Gastrocnemius medialis (tissue), 4 donors: ENCODE results near the gene DGKH. TPM values are rescaled to one million over a fixed set of nuclear protein-coding genes. Genes with fewer than 3 reads are reported as not detected.

Experiments used
- ATAC-seq, 2 donors: fragments of 150-250 bp; one replicate each; pipeline ENCODE4 v1.9.1; 2016
- DNase-seq, 2 donors: peaks; one replicate each; pipeline ENCODE4 v3.0.0-alpha.2; 2019
- H3K27ac ChIP-seq, 4 donors: fragments of 200-600 bp; sonication (generic); 1 replicate in 1 of 4; 2 replicates in 3 of 4; pipeline ENCODE4 v1.5.1; 2016 to 2018; ENCODE audit warnings: mild to moderate bottlenecking in 2 of 4, moderate library complexity in 1 of 4
- H3K27me3 ChIP-seq, 3 donors: fragments of 200-600 bp; sonication (generic) in 2 of 3; 1 replicate in 1 of 3; 2 replicates in 2 of 3; pipeline versions ENCODE4 v1.5.1 to v1.6.0; 2016 to 2019; ENCODE audit warnings: mild to moderate bottlenecking in 1 of 3, moderate library complexity in 1 of 3
- H3K36me3 ChIP-seq, 2 donors: fragments of 200-600 bp; sonication (generic) in 1 of 2; one replicate each; pipeline ENCODE4 v1.5.1; 2017 to 2018
- H3K4me1 ChIP-seq, 2 donors: fragments of 200-600 bp; sonication (generic) in 1 of 2; one replicate each; pipeline ENCODE4 v1.5.1; 2016 to 2017; ENCODE audit warnings: mild to moderate bottlenecking in 2 of 2
- H3K4me3 ChIP-seq, 4 donors: fragments of 200-600 bp; sonication (generic) in 3 of 4; 1 replicate in 1 of 4; 2 replicates in 3 of 4; pipeline ENCODE4 v1.5.1; 2016 to 2019; ENCODE audit warnings: mild to moderate bottlenecking in 2 of 4
- H3K9me3 ChIP-seq, 3 donors: fragments of 200-600 bp; sonication (generic) in 2 of 3; 1 replicate in 1 of 3; 2 replicates in 2 of 3; pipeline ENCODE4 v1.5.1; 2016 to 2019
- POLR2A ChIP-seq, 2 donors: fragments of 450-650 bp; IDR thresholded peaks; one replicate each; pipeline ENCODE4 v1.6.1; 2017; ENCODE audit warnings: antibody characterized with exemption in 2 of 2, mild to moderate bottlenecking in 2 of 2, moderate library complexity in 2 of 2
- in situ Hi-C, 4 donors: fragments of 200-750 bp; cut with MboI; loops; one replicate each; pipeline versions ENCODE4 v1.15.0 to v1.8.0; 2017; ENCODE audit warnings: low sequenced_read_pairs in 4 of 4
- intact Hi-C: fragments of 100-400 bp; cut with DNase I; formaldehyde crosslinking; loops from one replicate; pipeline ENCODE4 v1.15.1; 2023; ENCODE audit warnings: low total_unique reads
- total RNA-seq, 4 donors: library from RNA; depleted of rRNA; stranded (reverse); fragments of >200 nt; gene quantifications; one replicate each; pipeline versions ENCODE4 v1.1.0 to v1.2.3, GENCODE V29; 2016
- TF ChIP-seq, protein P1 (sequence below), 5 experiments: fragments of 450-650 bp in 3 of 5; fragments of 200-600 bp in 2 of 5; sonication (generic) in 2 of 5; IDR thresholded peaks in 4 of 5; conservative IDR thresholded peaks in 1 of 5; 1 replicate in 4 of 5; 2 replicates in 1 of 5; pipeline ENCODE4 v1.5.1; 2016 to 2019; ENCODE audit warnings: antibody characterized with exemption in 5 of 5, mild to moderate bottlenecking in 3 of 5, moderate library complexity in 3 of 5

DGKH gene
- total RNA-seq, 4 donors from 2014 or later = 2.2 to 3.7 (median 3.0) TPM

- H3K4me3 ChIP-seq = peak within 1 kb of the TSS; percentile 69 to 81 (median 70)
- H3K4me1 ChIP-seq = peaks cover 9% of the 10 kb centered on the region in 2 donors
- no peaks in the 10 kb centered on the region for H3K36me3 ChIP-seq
- H3K27ac ChIP-seq = peak within 1 kb of the TSS; percentile 66 to 79 (median 74)
- in situ Hi-C loops = no loop called here
- peaks cover 0 to 5% (median 0%) of the 10 kb centered on the region in 3 donors for H3K27me3 ChIP-seq
- TF ChIP-seq, protein P1, sequence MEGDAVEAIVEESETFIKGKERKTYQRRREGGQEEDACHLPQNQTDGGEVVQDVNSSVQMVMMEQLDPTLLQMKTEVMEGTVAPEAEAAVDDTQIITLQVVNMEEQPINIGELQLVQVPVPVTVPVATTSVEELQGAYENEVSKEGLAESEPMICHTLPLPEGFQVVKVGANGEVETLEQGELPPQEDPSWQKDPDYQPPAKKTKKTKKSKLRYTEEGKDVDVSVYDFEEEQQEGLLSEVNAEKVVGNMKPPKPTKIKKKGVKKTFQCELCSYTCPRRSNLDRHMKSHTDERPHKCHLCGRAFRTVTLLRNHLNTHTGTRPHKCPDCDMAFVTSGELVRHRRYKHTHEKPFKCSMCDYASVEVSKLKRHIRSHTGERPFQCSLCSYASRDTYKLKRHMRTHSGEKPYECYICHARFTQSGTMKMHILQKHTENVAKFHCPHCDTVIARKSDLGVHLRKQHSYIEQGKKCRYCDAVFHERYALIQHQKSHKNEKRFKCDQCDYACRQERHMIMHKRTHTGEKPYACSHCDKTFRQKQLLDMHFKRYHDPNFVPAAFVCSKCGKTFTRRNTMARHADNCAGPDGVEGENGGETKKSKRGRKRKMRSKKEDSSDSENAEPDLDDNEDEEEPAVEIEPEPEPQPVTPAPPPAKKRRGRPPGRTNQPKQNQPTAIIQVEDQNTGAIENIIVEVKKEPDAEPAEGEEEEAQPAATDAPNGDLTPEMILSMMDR (IDR thresholded peaks at IDR 0.05 in 4 of 5, conservative IDR thresholded peaks at IDR 0.05 in 1 of 5) = no peak
- peak in 1 of 2 donors; percentile 17 for TF ChIP-seq POLR2A (IDR thresholded peaks at IDR 0.05)
- ATAC-seq (peak; percentile 37 to 39), DNase-seq (peak; percentile 2 to 14)
- intact Hi-C loops = loop anchor here (5.0 kb wide), 1 partner anchor 225 kb away; the partner anchor contains the start of gene DGKH
- no peaks in the 10 kb centered on the region for H3K9me3 ChIP-seq
Measured at GRCh38 chr13:42272115-42272803, 223.8 kb downstream of the DGKH start, which contains the start of gene AKAP11. TSS of gene AKAP11 (plus strand) at chr13:42272152. CDS start at chr13:42286349, 14,197 bp downstream.

- intact Hi-C loops = loop anchor here (5.0 kb wide), 1 partner anchor 225 kb away; the partner anchor contains the start of gene DGKH
- no peak for TF ChIP-seq POLR2A (IDR thresholded peaks at IDR 0.05)
- DNase-seq (no peak), ATAC-seq (no peak)
- H3K27me3 ChIP-seq = peaks cover 0 to 5% (median 0%) of the 10 kb centered on the region in 3 donors
- H3K36me3 ChIP-seq = no peaks in the 10 kb centered on the region
- in situ Hi-C loops = no loop called here
- H3K4me3 ChIP-seq = peak overlapping the region; percentile 69 to 81 (median 70)
- H3K9me3 ChIP-seq = no peaks in the 10 kb centered on the region
- H3K27ac ChIP-seq = peak overlapping the region; percentile 66 to 79 (median 74)
- peaks cover 9% of the 10 kb centered on the region in 2 donors for H3K4me1 ChIP-seq
Measured at GRCh38 chr13:42272804-42273175, 224.3 kb downstream of the DGKH start.

DNA sequence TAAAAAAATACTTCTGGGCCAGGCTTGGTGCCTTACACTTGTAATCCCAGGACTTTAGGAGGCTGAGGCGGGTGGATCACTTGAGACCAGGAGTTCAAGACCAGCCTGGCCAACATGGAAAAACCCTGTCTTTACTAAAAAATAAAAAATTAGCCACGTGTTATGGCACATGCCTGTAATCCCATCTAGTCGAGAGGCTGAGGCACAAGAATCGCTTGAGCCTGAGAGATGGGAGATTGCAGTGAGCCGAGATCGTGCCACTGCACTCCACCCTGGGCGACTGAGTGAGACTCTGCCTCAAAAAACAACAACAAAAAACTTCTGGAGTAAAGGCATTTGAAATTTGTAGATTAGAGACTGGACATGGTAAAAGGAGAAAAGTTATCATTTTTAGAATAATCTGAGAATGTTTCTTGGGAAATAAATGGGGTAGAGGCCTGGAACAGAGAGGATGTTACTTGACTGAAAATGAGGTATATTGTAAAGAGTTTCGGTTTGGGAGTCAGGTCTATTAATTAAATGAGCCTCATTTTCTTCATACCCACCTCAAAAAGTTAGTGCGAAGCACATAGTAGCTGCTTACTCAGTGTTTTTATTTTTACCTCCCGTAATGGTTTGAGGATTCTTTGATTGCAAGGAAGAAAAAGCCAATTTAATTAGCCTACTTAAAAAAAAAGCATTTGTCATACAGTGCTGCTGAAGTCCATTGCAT, 226.1 kb downstream of the DGKH start:
- Histone ChIP-seq H3K4me3 (no peak overlapping the region), H3K36me3 (no peaks in the 10 kb centered on the region), H3K9me3 (no peaks in the 10 kb centered on the region), H3K27ac (no peak overlapping the region), H3K27me3 (peaks cover 0 to 5% (median 0%) of the 10 kb centered on the region in 3 donors), H3K4me1 (peaks cover 9% of the 10 kb centered on the region in 2 donors)
- DNase-seq (no peak), ATAC-seq (no peak)
- TF ChIP-seq, protein P1 (IDR thresholded peaks at IDR 0.05 in 4 of 5, conservative IDR thresholded peaks at IDR 0.05 in 1 of 5) = no peak
- TF ChIP-seq POLR2A (IDR thresholded peaks at IDR 0.05) = no peak
- in situ Hi-C loops = no loop called here
- intact Hi-C loops = loop anchor here (5.0 kb wide), 1 partner anchor 227 kb away; the partner anchor contains the start of gene DGKH

DNA sequence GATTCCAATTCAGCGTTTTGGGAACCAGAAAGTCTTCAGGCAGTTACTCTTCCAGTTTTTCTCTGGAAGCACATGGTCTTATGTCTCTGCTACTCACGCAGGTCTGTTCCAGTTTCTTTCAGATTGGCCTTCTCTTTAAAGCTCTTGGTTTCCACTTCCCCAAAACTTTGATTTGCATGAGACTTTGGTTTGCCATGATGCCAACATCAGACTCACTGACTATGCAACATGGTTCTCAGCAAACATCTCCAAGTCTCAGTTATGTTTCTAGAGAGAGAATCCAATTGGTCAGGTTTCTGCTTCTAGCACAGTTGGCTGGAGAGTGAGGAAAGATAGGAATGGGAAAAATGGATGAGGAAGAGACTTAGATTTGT, 226.6 kb downstream of the DGKH start:
- in situ Hi-C loops = no loop called here
- TF ChIP-seq, protein P1 (IDR thresholded peaks at IDR 0.05 in 4 of 5, conservative IDR thresholded peaks at IDR 0.05 in 1 of 5) = no peak
- no peak for TF ChIP-seq POLR2A (IDR thresholded peaks at IDR 0.05)
- Histone ChIP-seq H3K4me1 (peaks cover 9% of the 10 kb centered on the region in 2 donors), H3K27me3 (peaks cover 0 to 5% (median 0%) of the 10 kb centered on the region in 3 donors), H3K4me3 (no peak overlapping the region), H3K27ac (no peak overlapping the region), H3K9me3 (no peaks in the 10 kb centered on the region), H3K36me3 (no peaks in the 10 kb centered on the region)
- ATAC-seq = no peak
- intact Hi-C loops = no loop called here
- DNase-seq = no peak

GRCh38 chr13:42275506-42275905, 227.1 kb downstream of the DGKH start:
- ATAC-seq (no peak), DNase-seq (no peak)
- Histone ChIP-seq H3K27me3 (peaks cover 0 to 5% (median 0%) of the 10 kb centered on the region in 3 donors), H3K9me3 (no peaks in the 10 kb centered on the region), H3K4me3 (no peak overlapping the region), H3K4me1 (peaks cover 9 to 13% of the 10 kb centered on the region in 2 donors), H3K36me3 (no peaks in the 10 kb centered on the region), H3K27ac (no peak overlapping the region)
- intact Hi-C loops = no loop called here
- TF ChIP-seq POLR2A (IDR thresholded peaks at IDR 0.05) = no peak
- TF ChIP-seq, protein P1 (IDR thresholded peaks at IDR 0.05 in 4 of 5, conservative IDR thresholded peaks at IDR 0.05 in 1 of 5) = no peak
- in situ Hi-C loops = no loop called here
